ENCODE measurements around the gene SH3RF1. TPM values are rescaled to one million over a fixed set of nuclear protein-coding genes. Genes with fewer than 3 reads are reported as not detected.

The SH3RF1 gene
- total and polyA plus RNA-seq, 2 experiments from 2014 or later = 7.8 to 12.4 TPM

DNA sequence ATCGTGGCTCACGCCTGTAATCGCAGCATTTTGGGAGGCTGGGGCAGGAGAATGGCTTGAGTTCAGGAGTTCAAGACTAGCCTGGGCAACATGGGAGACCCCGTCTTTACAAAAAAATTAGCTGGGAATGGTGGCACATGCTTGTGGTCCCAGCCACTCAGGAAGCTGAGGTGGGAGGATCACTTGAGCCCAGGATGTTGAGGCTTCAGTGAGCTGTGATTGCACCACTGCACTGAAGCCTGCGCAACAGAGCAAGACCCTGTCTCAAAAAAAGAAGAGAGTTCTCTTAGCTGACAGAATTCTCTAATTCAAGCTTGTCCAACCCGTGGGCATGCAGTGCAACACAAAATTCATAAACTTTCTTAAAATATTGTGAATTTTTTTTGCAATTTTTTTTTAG lies 165.1 kb downstream of the SH3RF1 start:
- peaks cover 4% of the 10 kb centered on the region; the same call in 1 of the 2 replicates for H3K36me3 ChIP-seq (ENCODE audit: insufficient read depth)
- H3K27me3 ChIP-seq (ENCODE audit: insufficient read depth) = no peaks in the 10 kb centered on the region
- Mint-ChIP-seq H3K36me3 (ENCODE audit: low read depth) (peaks cover 8% of the 10 kb centered on the region), H3K4me3 (no peak overlapping the region), H3K27ac (peak overlapping the region; percentile 2; the same call in 1 of the 2 replicates), H3K9me3 (no peaks in the 10 kb centered on the region), H3K4me1 (peaks cover 24% of the 10 kb centered on the region), H3K27me3 (ENCODE audit: insufficient read depth, low read depth, poor library complexity) (no peaks in the 10 kb centered on the region)
- no peaks in the 10 kb centered on the region for H3F3A ChIP-seq (replicated peaks; ENCODE audit: low read depth)
- no peak overlapping the region for H3K4me3 ChIP-seq
- H3K4me2 ChIP-seq = no peak overlapping the region
- DNase-seq (ENCODE audit: low spot score) = no peak
- no peak for ATAC-seq
- peaks cover 11% of the 10 kb centered on the region for H3K4me1 ChIP-seq (ENCODE audit: insufficient read depth)
- no peaks in the 10 kb centered on the region for H4K20me1 ChIP-seq (replicated peaks; ENCODE audit: insufficient read depth)
- TF ChIP-seq NANOG (IDR thresholded peaks at IDR 0.05; ENCODE audit: borderline replicate concordance) (no peak), CREB1 (CRISPR knock-in tag; IDR thresholded peaks at IDR 0.05; ENCODE audit: low read depth) (no peak), JUNB (IDR thresholded peaks at IDR 0.05; ENCODE audit: unreplicated experiment) (no peak), EZH2phosphoT487 (IDR thresholded peaks at IDR 0.05; ENCODE audit: unreplicated experiment) (no peak), EZH2 (IDR thresholded peaks at IDR 0.05; ENCODE audit: low read depth, unreplicated experiment) (no peak), POLR2AphosphoS5 (IDR thresholded peaks at IDR 0.05; ENCODE audit: low read depth) (no peak), ZNF114 (CRISPR knock-in tag; IDR thresholded peaks at IDR 0.05) (no peak), STAT1 (IDR thresholded peaks at IDR 0.05; ENCODE audit: unreplicated experiment) (no peak), ZNF331 (CRISPR knock-in tag; IDR thresholded peaks at IDR 0.05; ENCODE audit: low read depth) (no peak)
- TF ChIP-seq, protein P1, sequence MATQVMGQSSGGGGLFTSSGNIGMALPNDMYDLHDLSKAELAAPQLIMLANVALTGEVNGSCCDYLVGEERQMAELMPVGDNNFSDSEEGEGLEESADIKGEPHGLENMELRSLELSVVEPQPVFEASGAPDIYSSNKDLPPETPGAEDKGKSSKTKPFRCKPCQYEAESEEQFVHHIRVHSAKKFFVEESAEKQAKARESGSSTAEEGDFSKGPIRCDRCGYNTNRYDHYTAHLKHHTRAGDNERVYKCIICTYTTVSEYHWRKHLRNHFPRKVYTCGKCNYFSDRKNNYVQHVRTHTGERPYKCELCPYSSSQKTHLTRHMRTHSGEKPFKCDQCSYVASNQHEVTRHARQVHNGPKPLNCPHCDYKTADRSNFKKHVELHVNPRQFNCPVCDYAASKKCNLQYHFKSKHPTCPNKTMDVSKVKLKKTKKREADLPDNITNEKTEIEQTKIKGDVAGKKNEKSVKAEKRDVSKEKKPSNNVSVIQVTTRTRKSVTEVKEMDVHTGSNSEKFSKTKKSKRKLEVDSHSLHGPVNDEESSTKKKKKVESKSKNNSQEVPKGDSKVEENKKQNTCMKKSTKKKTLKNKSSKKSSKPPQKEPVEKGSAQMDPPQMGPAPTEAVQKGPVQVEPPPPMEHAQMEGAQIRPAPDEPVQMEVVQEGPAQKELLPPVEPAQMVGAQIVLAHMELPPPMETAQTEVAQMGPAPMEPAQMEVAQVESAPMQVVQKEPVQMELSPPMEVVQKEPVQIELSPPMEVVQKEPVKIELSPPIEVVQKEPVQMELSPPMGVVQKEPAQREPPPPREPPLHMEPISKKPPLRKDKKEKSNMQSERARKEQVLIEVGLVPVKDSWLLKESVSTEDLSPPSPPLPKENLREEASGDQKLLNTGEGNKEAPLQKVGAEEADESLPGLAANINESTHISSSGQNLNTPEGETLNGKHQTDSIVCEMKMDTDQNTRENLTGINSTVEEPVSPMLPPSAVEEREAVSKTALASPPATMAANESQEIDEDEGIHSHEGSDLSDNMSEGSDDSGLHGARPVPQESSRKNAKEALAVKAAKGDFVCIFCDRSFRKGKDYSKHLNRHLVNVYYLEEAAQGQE (IDR thresholded peaks at IDR 0.05; ENCODE audit: unreplicated experiment) = no peak
- TF ChIP-seq, protein P2, sequence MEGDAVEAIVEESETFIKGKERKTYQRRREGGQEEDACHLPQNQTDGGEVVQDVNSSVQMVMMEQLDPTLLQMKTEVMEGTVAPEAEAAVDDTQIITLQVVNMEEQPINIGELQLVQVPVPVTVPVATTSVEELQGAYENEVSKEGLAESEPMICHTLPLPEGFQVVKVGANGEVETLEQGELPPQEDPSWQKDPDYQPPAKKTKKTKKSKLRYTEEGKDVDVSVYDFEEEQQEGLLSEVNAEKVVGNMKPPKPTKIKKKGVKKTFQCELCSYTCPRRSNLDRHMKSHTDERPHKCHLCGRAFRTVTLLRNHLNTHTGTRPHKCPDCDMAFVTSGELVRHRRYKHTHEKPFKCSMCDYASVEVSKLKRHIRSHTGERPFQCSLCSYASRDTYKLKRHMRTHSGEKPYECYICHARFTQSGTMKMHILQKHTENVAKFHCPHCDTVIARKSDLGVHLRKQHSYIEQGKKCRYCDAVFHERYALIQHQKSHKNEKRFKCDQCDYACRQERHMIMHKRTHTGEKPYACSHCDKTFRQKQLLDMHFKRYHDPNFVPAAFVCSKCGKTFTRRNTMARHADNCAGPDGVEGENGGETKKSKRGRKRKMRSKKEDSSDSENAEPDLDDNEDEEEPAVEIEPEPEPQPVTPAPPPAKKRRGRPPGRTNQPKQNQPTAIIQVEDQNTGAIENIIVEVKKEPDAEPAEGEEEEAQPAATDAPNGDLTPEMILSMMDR (conservative IDR thresholded peaks at IDR 0.05; ENCODE audit: low read depth in 2 of 2) = no peak
- TF ChIP-seq, protein P3, sequence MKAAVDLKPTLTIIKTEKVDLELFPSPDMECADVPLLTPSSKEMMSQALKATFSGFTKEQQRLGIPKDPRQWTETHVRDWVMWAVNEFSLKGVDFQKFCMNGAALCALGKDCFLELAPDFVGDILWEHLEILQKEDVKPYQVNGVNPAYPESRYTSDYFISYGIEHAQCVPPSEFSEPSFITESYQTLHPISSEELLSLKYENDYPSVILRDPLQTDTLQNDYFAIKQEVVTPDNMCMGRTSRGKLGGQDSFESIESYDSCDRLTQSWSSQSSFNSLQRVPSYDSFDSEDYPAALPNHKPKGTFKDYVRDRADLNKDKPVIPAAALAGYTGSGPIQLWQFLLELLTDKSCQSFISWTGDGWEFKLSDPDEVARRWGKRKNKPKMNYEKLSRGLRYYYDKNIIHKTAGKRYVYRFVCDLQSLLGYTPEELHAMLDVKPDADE (IDR thresholded peaks at IDR 0.05) = no peak
- TF ChIP-seq, protein P4, sequence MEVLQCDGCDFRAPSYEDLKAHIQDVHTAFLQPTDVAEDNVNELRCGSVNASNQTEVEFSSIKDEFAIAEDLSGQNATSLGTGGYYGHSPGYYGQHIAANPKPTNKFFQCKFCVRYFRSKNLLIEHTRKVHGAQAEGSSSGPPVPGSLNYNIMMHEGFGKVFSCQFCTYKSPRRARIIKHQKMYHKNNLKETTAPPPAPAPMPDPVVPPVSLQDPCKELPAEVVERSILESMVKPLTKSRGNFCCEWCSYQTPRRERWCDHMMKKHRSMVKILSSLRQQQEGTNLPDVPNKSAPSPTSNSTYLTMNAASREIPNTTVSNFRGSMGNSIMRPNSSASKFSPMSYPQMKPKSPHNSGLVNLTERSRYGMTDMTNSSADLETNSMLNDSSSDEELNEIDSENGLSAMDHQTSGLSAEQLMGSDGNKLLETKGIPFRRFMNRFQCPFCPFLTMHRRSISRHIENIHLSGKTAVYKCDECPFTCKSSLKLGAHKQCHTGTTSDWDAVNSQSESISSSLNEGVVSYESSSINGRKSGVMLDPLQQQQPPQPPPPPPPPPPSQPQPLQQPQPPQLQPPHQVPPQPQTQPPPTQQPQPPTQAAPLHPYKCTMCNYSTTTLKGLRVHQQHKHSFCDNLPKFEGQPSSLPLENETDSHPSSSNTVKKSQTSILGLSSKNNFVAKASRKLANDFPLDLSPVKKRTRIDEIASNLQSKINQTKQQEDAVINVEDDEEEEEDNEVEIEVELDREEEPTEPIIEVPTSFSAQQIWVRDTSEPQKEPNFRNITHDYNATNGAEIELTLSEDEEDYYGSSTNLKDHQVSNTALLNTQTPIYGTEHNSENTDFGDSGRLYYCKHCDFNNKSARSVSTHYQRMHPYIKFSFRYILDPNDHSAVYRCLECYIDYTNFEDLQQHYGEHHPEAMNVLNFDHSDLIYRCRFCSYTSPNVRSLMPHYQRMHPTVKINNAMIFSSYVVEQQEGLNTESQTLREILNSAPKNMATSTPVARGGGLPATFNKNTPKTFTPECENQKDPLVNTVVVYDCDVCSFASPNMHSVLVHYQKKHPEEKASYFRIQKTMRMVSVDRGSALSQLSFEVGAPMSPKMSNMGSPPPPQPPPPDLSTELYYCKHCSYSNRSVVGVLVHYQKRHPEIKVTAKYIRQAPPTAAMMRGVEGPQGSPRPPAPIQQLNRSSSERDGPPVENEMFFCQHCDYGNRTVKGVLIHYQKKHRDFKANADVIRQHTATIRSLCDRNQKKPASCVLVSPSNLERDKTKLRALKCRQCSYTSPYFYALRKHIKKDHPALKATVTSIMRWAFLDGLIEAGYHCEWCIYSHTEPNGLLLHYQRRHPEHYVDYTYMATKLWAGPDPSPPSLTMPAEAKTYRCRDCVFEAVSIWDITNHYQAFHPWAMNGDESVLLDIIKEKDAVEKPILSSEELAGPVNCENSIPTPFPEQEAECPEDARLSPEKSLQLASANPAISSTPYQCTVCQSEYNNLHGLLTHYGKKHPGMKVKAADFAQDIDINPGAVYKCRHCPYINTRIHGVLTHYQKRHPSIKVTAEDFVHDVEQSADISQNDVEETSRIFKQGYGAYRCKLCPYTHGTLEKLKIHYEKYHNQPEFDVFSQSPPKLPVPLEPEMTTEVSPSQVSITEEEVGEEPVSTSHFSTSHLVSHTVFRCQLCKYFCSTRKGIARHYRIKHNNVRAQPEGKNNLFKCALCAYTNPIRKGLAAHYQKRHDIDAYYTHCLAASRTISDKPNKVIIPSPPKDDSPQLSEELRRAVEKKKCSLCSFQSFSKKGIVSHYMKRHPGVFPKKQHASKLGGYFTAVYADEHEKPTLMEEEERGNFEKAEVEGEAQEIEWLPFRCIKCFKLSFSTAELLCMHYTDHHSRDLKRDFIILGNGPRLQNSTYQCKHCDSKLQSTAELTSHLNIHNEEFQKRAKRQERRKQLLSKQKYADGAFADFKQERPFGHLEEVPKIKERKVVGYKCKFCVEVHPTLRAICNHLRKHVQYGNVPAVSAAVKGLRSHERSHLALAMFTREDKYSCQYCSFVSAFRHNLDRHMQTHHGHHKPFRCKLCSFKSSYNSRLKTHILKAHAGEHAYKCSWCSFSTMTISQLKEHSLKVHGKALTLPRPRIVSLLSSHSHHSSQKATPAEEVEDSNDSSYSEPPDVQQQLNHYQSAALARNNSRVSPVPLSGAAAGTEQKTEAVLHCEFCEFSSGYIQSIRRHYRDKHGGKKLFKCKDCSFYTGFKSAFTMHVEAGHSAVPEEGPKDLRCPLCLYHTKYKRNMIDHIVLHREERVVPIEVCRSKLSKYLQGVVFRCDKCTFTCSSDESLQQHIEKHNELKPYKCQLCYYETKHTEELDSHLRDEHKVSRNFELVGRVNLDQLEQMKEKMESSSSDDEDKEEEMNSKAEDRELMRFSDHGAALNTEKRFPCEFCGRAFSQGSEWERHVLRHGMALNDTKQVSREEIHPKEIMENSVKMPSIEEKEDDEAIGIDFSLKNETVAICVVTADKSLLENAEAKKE (CRISPR knock-in tag; IDR thresholded peaks at IDR 0.05) = no peak
- no peaks in the 10 kb centered on the region; the same call in 1 of the 2 replicates for H3K79me2 ChIP-seq (replicated peaks; ENCODE audit: insufficient read depth)
- H3K27ac ChIP-seq (ENCODE audit: low read depth) = no peak overlapping the region
- no peaks in the 10 kb centered on the region for H3K9me2 ChIP-seq (ENCODE audit: insufficient read depth)
- no peak overlapping the region for H2AFZ ChIP-seq

Measured in GM23338 (cell line).